ENCODE results near the gene DCC.

GRCh38 chr18:52691841-52692240 lies 351.8 kb downstream of the DCC start:
- no peak for TF ChIP-seq CTCF (IDR thresholded peaks at IDR 0.05)
- no peak for TF ChIP-seq MXI1 (IDR thresholded peaks at IDR 0.05; ENCODE audit: low read depth, low read length)
